ENCODE data around the gene CCDC194.

DNA sequence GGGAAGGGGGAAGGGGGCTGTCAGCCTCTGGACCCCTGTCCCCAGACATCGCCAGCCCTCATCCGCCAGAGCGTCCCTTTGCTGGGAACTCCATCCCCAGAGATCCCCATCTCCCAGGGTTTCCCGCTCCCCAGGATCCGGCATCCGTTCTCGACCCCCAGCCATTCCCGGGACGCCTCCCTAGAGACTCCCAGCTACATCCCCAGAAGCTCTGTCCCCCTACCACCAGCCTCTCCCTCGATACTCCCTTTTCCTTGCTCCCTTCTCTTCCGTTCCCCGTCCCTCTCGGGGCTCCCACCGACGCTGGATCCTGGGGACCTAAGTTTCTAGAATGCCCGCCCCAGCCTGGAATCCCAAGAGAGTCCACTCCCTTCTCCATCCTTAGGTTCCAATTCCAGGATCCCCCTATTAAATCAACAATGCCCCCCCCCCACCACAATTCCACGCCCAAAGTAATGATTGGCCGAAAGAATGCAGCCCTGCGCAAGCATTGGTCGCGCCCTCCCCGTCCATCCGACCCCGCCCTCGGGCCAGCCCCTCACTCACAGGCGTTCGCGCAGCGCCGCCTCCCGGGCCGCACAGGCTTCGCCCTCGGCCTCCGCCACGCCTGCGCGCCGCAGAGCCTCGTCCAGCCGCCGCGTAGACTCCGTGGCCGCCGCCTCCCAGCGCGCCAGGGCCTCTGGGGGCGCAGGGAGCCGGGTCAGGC, 3.2 kb downstream of the CCDC194 start:
- TF ChIP-seq, protein P1, sequence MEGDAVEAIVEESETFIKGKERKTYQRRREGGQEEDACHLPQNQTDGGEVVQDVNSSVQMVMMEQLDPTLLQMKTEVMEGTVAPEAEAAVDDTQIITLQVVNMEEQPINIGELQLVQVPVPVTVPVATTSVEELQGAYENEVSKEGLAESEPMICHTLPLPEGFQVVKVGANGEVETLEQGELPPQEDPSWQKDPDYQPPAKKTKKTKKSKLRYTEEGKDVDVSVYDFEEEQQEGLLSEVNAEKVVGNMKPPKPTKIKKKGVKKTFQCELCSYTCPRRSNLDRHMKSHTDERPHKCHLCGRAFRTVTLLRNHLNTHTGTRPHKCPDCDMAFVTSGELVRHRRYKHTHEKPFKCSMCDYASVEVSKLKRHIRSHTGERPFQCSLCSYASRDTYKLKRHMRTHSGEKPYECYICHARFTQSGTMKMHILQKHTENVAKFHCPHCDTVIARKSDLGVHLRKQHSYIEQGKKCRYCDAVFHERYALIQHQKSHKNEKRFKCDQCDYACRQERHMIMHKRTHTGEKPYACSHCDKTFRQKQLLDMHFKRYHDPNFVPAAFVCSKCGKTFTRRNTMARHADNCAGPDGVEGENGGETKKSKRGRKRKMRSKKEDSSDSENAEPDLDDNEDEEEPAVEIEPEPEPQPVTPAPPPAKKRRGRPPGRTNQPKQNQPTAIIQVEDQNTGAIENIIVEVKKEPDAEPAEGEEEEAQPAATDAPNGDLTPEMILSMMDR (IDR thresholded peaks at IDR 0.05), result peak; percentile 50 to 84 (median 54)
- TF ChIP-seq POLR2A (IDR thresholded peaks at IDR 0.05), result no peak
